ENCODE measurements around the gene RFC1. TPM values are rescaled to one million over a fixed set of nuclear protein-coding genes. Genes with fewer than 3 reads are reported as not detected.

The RFC1 gene
- total RNA-seq, 6 experiments from 2014 or later: 17.5 to 29.7 (median 24.6) TPM

GRCh38 chr4:39256436-39256835 is 109.7 kb downstream of the RFC1 start:
- no peaks in the 10 kb centered on the region for H3K9me3 ChIP-seq
- peaks cover 0 to 4% (median 3%) of the 10 kb centered on the region in 4 donors for H3K36me3 ChIP-seq
- WGBS (ENCODE audit: insufficient coverage, low coverage, low lambda C conversion rate, missing lambda C conversion rate): 80% methylated on average over 1 of the region's 2 CpGs
- TF ChIP-seq POLR2A (IDR thresholded peaks at IDR 0.05) (no peak), CTCF (IDR thresholded peaks at IDR 0.05) (no peak)
- H3K4me3 ChIP-seq: no peak overlapping the region
- H3K27me3 ChIP-seq: no peaks in the 10 kb centered on the region
- H3K4me1 ChIP-seq: no peaks in the 10 kb centered on the region
- intact Hi-C loops (cut with DNase I): no loop called here
- ATAC-seq: no peak
- no peak overlapping the region for H3K27ac ChIP-seq
- DNase-seq: no peak

- no peaks in the 10 kb centered on the region for H3K27me3 ChIP-seq
- no peaks in the 10 kb centered on the region for H3K4me1 ChIP-seq
- ATAC-seq: no peak
- no peak for DNase-seq
- no peaks in the 10 kb centered on the region for H3K9me3 ChIP-seq
- H3K27ac ChIP-seq: no peak overlapping the region
- peaks cover 0 to 4% (median 3%) of the 10 kb centered on the region in 4 donors for H3K36me3 ChIP-seq
- 83% methylated on average over 5 of the region's 5 CpGs for WGBS (ENCODE audit: insufficient coverage, low coverage, low lambda C conversion rate, missing lambda C conversion rate)
- no peak for TF ChIP-seq POLR2A (IDR thresholded peaks at IDR 0.05)
- H3K4me3 ChIP-seq: no peak overlapping the region
- intact Hi-C loops (cut with DNase I): no loop called here
These were observed 110.3 kb downstream of the RFC1 start for GRCh38 chr4:39255871-39256270.

GRCh38 chr4:39255266-39255665 is 110.9 kb downstream of the RFC1 start:
- 48% methylated on average over 2 of the region's 2 CpGs for WGBS (ENCODE audit: insufficient coverage, low coverage, low lambda C conversion rate, missing lambda C conversion rate)
- Histone ChIP-seq H3K27me3 (no peaks in the 10 kb centered on the region), H3K4me1 (no peaks in the 10 kb centered on the region), H3K4me3 (no peak overlapping the region), H3K9me3 (no peaks in the 10 kb centered on the region), H3K36me3 (peaks cover 0 to 4% (median 2%) of the 10 kb centered on the region in 4 donors), H3K27ac (no peak overlapping the region)
- intact Hi-C loops (cut with DNase I): no loop called here
- DNase-seq (no peak), ATAC-seq (no peak)
- no peak for TF ChIP-seq CTCF (IDR thresholded peaks at IDR 0.05)
- TF ChIP-seq POLR2A (IDR thresholded peaks at IDR 0.05): no peak

GRCh38 chr4:39243462-39243861 is 122.7 kb downstream of the RFC1 start:
- H3K4me3 ChIP-seq: no peak overlapping the region
- no peak overlapping the region for H3K27ac ChIP-seq
- DNase-seq (no peak), ATAC-seq (no peak)
- H3K27me3 ChIP-seq: no peaks in the 10 kb centered on the region
- H3K9me3 ChIP-seq: no peaks in the 10 kb centered on the region
- intact Hi-C loops (cut with DNase I): no loop called here
- 93% methylated on average over 3 of the region's 3 CpGs for WGBS (ENCODE audit: insufficient coverage, low coverage, low lambda C conversion rate, missing lambda C conversion rate)
- no peaks in the 10 kb centered on the region for H3K4me1 ChIP-seq
- TF ChIP-seq CTCF (IDR thresholded peaks at IDR 0.05) (no peak), POLR2A (IDR thresholded peaks at IDR 0.05) (no peak)
- H3K36me3 ChIP-seq: peaks cover 0 to 2% (median 0%) of the 10 kb centered on the region in 4 donors

Small RNA genes lying within 50 kb of the gene (microRNA-seq; reads per million reads assigned to microRNA genes)
- gene MIR5591: 0 reads per million in 2 donors

Small RNA genes lying within 50 kb of the gene (small RNA-seq; reads per million reads assigned to genes)
- 0 reads per million in 2 experiments for gene MIR5591
- 0 reads per million in 2 experiments for gene RNU6-32P
- gene RNU6-887P: 0 reads per million in 2 experiments

Other genes starting within 250 kb of the RFC1 start
- 10 to 100 TPM; 11.4 to 22.2 (median 16.9) TPM for gene WDR19, start 183.8 kb downstream of the RFC1 start, total RNA-seq
- 10 to 100 TPM; 12.3 to 54.5 (median 17.5) TPM for gene KLB, start 40.6 kb upstream of the RFC1 start, total RNA-seq
- gene RPL9, start 92.6 kb upstream of the RFC1 start, total RNA-seq: 1,000 to 10,000 TPM in 2 of 6 experiments, 100 to 1,000 TPM in 4; 353 to 1,546 (median 454) TPM
- 10 to 100 TPM in 4 of 6 experiments, 1 to 10 TPM in 2; 7.0 to 20.4 (median 13.1) TPM for gene LIAS, start 92.7 kb upstream of the RFC1 start, total RNA-seq
- 100 to 1,000 TPM; 134 to 647 (median 244) TPM for gene UGDH, start 161.1 kb upstream of the RFC1 start, total RNA-seq